ENCODE data around the gene PLP1. TPM values are rescaled to one million over a fixed set of nuclear protein-coding genes. Genes with fewer than 3 reads are reported as not detected.
"Not testable (repeated sequence)": the region's sequence is repeated elsewhere in the genome, so short reads cannot be mapped to it uniquely, and the experiment has no call there.

PLP1 gene
- total RNA-seq, 1 donor from 2014 or later: 5.9 TPM

DNA sequence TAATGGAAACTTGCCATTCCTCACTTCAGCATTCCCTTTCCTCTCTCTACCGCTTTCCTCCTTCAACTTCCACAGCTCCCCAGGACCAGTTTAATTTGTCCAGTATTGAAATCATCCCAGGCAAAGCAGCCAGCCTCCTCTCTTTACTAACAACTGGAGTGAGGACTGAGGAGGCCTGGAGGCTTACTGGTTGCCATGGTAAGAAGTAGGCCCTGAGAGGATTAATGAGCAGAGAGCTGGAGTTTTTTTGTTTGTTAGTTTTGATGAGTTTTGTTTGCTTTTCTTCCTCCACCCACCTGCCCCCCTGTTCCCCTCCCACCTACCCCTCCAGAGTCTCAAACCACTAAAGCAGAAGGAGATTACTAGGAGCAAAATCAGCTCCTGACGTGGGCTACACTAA lies 29.5 kb upstream of the PLP1 start:
- intact Hi-C loops (cut with DNase I): no loop called here
- Histone ChIP-seq H3K36me3 (no peaks in the 10 kb centered on the region), H3K4me1 (no peaks in the 10 kb centered on the region), H3K27me3 (no peaks in the 10 kb centered on the region), H3K9me3 (no peaks in the 10 kb centered on the region), H3K27ac (no peak overlapping the region), H3K4me3 (no peak overlapping the region)
- no peak for DNase-seq (ENCODE audit: low spot score in 2 of 2)
- TF ChIP-seq CTCF (IDR thresholded peaks at IDR 0.05): no peak

GRCh38 chrX:103754401-103754800 lies 22.2 kb upstream of the PLP1 start:
- H3K27me3 ChIP-seq: no peaks in the 10 kb centered on the region
- H3K9me3 ChIP-seq: peaks cover 6 to 12% of the 10 kb centered on the region in 2 donors
- TF ChIP-seq CTCF (IDR thresholded peaks at IDR 0.05): no peak
- intact Hi-C loops (cut with DNase I): no loop called here
- no peak overlapping the region for H3K4me3 ChIP-seq
- H3K4me1 ChIP-seq: no peaks in the 10 kb centered on the region
- DNase-seq (ENCODE audit: low spot score in 2 of 2): no peak
- H3K36me3 ChIP-seq: no peaks in the 10 kb centered on the region
- no peak overlapping the region for H3K27ac ChIP-seq

GRCh38 chrX:103756736-103757135 lies 19.9 kb upstream of the PLP1 start:
- H3K27ac ChIP-seq: no peak overlapping the region
- intact Hi-C loops (cut with DNase I): no loop called here
- peaks cover 6 to 13% of the 10 kb centered on the region in 2 donors for H3K9me3 ChIP-seq

GRCh38 chrX:103758555-103758954 lies 18.1 kb upstream of the PLP1 start:
- Histone ChIP-seq H3K9me3 (peaks cover 6 to 13% of the 10 kb centered on the region in 2 donors), H3K4me1 (no peaks in the 10 kb centered on the region), H3K36me3 (no peaks in the 10 kb centered on the region), H3K27ac (no peak overlapping the region), H3K27me3 (no peaks in the 10 kb centered on the region), H3K4me3 (no peak overlapping the region)
- TF ChIP-seq CTCF (IDR thresholded peaks at IDR 0.05): no peak
- DNase-seq (ENCODE audit: low spot score in 2 of 2): no peak
- intact Hi-C loops (cut with DNase I): no loop called here

More at GRCh38 chrX:103756736-103757135, 19.9 kb upstream of the PLP1 start:
- Histone ChIP-seq H3K36me3 (no peaks in the 10 kb centered on the region), H3K4me1 (no peaks in the 10 kb centered on the region), H3K27me3 (no peaks in the 10 kb centered on the region), H3K4me3 (no peak overlapping the region)
- DNase-seq (ENCODE audit: low spot score in 2 of 2): no peak
- TF ChIP-seq CTCF (IDR thresholded peaks at IDR 0.05): no peak

DNA sequence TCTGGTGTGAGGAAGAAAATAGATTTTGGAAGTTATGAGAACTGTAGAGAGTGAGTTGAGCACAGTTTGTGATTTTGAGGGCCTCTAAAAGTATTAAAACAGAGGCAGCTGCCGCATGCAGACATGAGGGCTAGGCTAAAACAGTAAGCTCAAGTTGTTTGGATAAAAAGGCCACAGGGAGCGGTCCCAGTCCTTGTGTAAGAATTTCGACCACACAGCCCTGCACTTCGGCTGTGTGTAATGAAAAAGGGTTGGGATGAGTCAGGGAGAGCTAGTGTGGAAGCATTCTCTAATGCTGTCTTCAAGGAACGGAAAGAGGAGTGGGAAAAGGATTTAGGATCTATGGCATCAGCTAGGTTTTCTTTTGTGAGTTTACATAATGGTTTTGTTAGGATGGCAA lies 13.1 kb upstream of the PLP1 start:
- intact Hi-C loops (cut with DNase I); H3K9me3 ChIP-seq; H3K36me3 ChIP-seq; H3K4me1 ChIP-seq; H3K4me3 ChIP-seq; H3K27ac ChIP-seq; DNase-seq (ENCODE audit: low spot score in 2 of 2); H3K27me3 ChIP-seq: not testable (repeated sequence)

- H3K36me3 ChIP-seq; H3K4me3 ChIP-seq; H3K27me3 ChIP-seq; H3K4me1 ChIP-seq; H3K27ac ChIP-seq; DNase-seq (ENCODE audit: low spot score in 2 of 2); H3K9me3 ChIP-seq; intact Hi-C loops (cut with DNase I): not testable (repeated sequence)
Observed at GRCh38 chrX:103766813-103767555, 9.7 kb upstream of the PLP1 start.
